ENCODE results near the gene UTP4.

The UTP4 gene

GRCh38 chr16:69176033-69176800 is 43.8 kb downstream of the UTP4 start:
- DNase-seq: no peak

GRCh38 chr16:69179328-69180010 is 47.0 kb downstream of the UTP4 start:
- DNase-seq: peak in 6 of 51 donors; percentile 6 to 26 (median 8)

- DNase-seq: no peak
Measured at GRCh38 chr16:69180011-69180338, 47.5 kb downstream of the UTP4 start.

- DNase-seq: no peak
Measured at GRCh38 chr16:69182730-69183416, 50.4 kb downstream of the UTP4 start.

- DNase-seq: peak; percentile 26 to 94 (median 80)
Measured at GRCh38 chr16:69186642-69187445, 54.4 kb downstream of the UTP4 start, which contains the start of gene SNTB2. Gene SNTB2, plus strand, starts transcription at chr16:69187164. Its CDS starts 3 bp downstream, at chr16:69187167.

GRCh38 chr16:69187446-69188235 is 55.2 kb downstream of the UTP4 start:
- DNase-seq: peak in 36 of 51 donors; percentile 6 to 66 (median 36)

- peak in 8 of 51 donors; percentile 1 to 40 (median 13) for DNase-seq
Measured at GRCh38 chr16:69188236-69188549, 55.7 kb downstream of the UTP4 start.

- peak in 1 of 51 donors; percentile 5 for DNase-seq
Measured at GRCh38 chr16:69188716-69189115, 56.3 kb downstream of the UTP4 start.

- no peak for DNase-seq
Measured at GRCh38 chr16:69190046-69190588, 57.7 kb downstream of the UTP4 start.

GRCh38 chr16:69190598-69190997 is 58.1 kb downstream of the UTP4 start:
- no peak for DNase-seq

- DNase-seq: no peak
Measured at GRCh38 chr16:69191136-69191535, 58.7 kb downstream of the UTP4 start.

GRCh38 chr16:69193855-69194254 is 61.4 kb downstream of the UTP4 start:
- DNase-seq: no peak

- no peak for DNase-seq
Measured at GRCh38 chr16:69194488-69194887, 62.0 kb downstream of the UTP4 start.

GRCh38 chr16:69195369-69196029 is 63.0 kb downstream of the UTP4 start:
- no peak for DNase-seq

- DNase-seq: no peak
Measured at GRCh38 chr16:69197573-69197972, 65.1 kb downstream of the UTP4 start.

- DNase-seq: no peak
Measured at GRCh38 chr16:69199382-69199781, 66.9 kb downstream of the UTP4 start.

- DNase-seq: no peak
Measured at GRCh38 chr16:69201291-69201690, 68.8 kb downstream of the UTP4 start.

GRCh38 chr16:69201787-69202186 is 69.3 kb downstream of the UTP4 start:
- DNase-seq: no peak

GRCh38 chr16:69204172-69204571 is 71.7 kb downstream of the UTP4 start:
- no peak for DNase-seq

GRCh38 chr16:69209735-69210134 is 77.3 kb downstream of the UTP4 start:
- no peak for DNase-seq
